SK-N-SH treated with all-trans-retinoic acid at 6 μM for 48 hours (cell line): ENCODE measurements around the gene ADAM8.

ENCODE experiments used
- BACH2 ChIP-seq: fragments of 250-450 bp; sonication (Bioruptor Pico); IDR thresholded peaks from 2 replicates; pipeline ENCODE4 v1.9.0; 2021; ENCODE audit warnings: mild to moderate bottlenecking, borderline replicate concordance
- CREB5 ChIP-seq: fragments of 250-450 bp; sonication (Bioruptor Pico); IDR thresholded peaks from 2 replicates; pipeline ENCODE4 v1.5.1; 2020; ENCODE audit warnings: low read depth, mild to moderate bottlenecking, moderate library complexity
- ESRRG ChIP-seq: fragments of 250-450 bp; sonication (Bioruptor Pico); IDR thresholded peaks from 2 replicates; pipeline ENCODE4 v1.6.1; 2021; ENCODE audit warnings: mild to moderate bottlenecking
- OSR1 ChIP-seq: fragments of 250-450 bp; sonication (Bioruptor Pico); IDR thresholded peaks from 2 replicates; pipeline ENCODE4 v1.8.0; 2022; ENCODE audit warnings: moderate library complexity, mild to moderate bottlenecking, inconsistent platforms
- PATZ1 ChIP-seq: fragments of 250-450 bp; sonication (Bioruptor Pico); IDR thresholded peaks from 2 replicates; pipeline ENCODE4 v1.8.0; 2020; ENCODE audit warnings: mild to moderate bottlenecking, moderate library complexity, borderline replicate concordance
- PPARA ChIP-seq: fragments of 250-450 bp; sonication (Bioruptor Pico); IDR thresholded peaks from 2 replicates; pipeline ENCODE4 v1.5.0; 2020; ENCODE audit warnings: mild to moderate bottlenecking, borderline replicate concordance
- RARB ChIP-seq: fragments of 250-450 bp; sonication (Bioruptor Pico); IDR thresholded peaks from 2 replicates; pipeline ENCODE4 v1.8.0; 2021; ENCODE audit warnings: mild to moderate bottlenecking, moderate library complexity
- TCF4 ChIP-seq: fragments of 250-450 bp; sonication (Bioruptor Pico); IDR thresholded peaks from 2 replicates; pipeline ENCODE4 v1.8.0; 2021; ENCODE audit warnings: mild to moderate bottlenecking, moderate library complexity, borderline replicate concordance
- TOX ChIP-seq: fragments of 250-450 bp; sonication (Bioruptor Pico); IDR thresholded peaks from 2 replicates; pipeline ENCODE4 v1.8.0; 2021; ENCODE audit warnings: mild to moderate bottlenecking, moderate library complexity, borderline replicate concordance
- TSHZ2 ChIP-seq: fragments of 250-450 bp; sonication (Bioruptor Pico); IDR thresholded peaks from 2 replicates; pipeline ENCODE4 v1.5.0; 2020; ENCODE audit warnings: mild to moderate bottlenecking, moderate library complexity
- ZFP30 ChIP-seq: fragments of 450-650 bp; formaldehyde crosslinking; IDR thresholded peaks from 2 replicates; pipeline ENCODE4 v1.5.0; 2022; ENCODE audit warnings: mild to moderate bottlenecking, moderate library complexity
- ZNF565 ChIP-seq: fragments of 450-650 bp; formaldehyde crosslinking; conservative IDR thresholded peaks from 2 replicates; pipeline ENCODE4 v1.5.0; 2020; ENCODE audit warnings: low read depth, mild to moderate bottlenecking, moderate library complexity
- ZNF70 ChIP-seq: fragments of 450-650 bp; formaldehyde crosslinking; IDR thresholded peaks from 2 replicates; pipeline ENCODE4 v1.5.0; 2020; ENCODE audit warnings: mild to moderate bottlenecking, moderate library complexity

GRCh38 chr10:133235265-133235855, 41.3 kb downstream of the ADAM8 start:
- no peak for TF ChIP-seq ZNF70 (CRISPR knock-in tag)
- TF ChIP-seq ESRRG (CRISPR knock-in tag) = no peak
- no peak for TF ChIP-seq PPARA (CRISPR knock-in tag)
- TF ChIP-seq ZFP30 (CRISPR knock-in tag) = no peak
- no peak for TF ChIP-seq PATZ1 (CRISPR knock-in tag)
- no peak for TF ChIP-seq OSR1
- no peak for TF ChIP-seq TOX (CRISPR knock-in tag)
- TF ChIP-seq RARB (CRISPR knock-in tag) = no peak
- no peak for TF ChIP-seq BACH2 (CRISPR knock-in tag)
- no peak for TF ChIP-seq TSHZ2
- no peak for TF ChIP-seq TCF4 (CRISPR knock-in tag)
- TF ChIP-seq ZNF565 = no peak
- TF ChIP-seq CREB5 = no peak
